Measurements from ENCODE around the gene RBM33. TPM values are rescaled to one million over a fixed set of nuclear protein-coding genes. Genes with fewer than 3 reads are reported as not detected.

The RBM33 gene
- total and polyA plus RNA-seq, 2 of the 13 experiments (the other 11 are each of a cell fraction or from before 2014, with no cell fraction given), result 12.4 to 28.9 TPM

- TF ChIP-seq, protein P1, sequence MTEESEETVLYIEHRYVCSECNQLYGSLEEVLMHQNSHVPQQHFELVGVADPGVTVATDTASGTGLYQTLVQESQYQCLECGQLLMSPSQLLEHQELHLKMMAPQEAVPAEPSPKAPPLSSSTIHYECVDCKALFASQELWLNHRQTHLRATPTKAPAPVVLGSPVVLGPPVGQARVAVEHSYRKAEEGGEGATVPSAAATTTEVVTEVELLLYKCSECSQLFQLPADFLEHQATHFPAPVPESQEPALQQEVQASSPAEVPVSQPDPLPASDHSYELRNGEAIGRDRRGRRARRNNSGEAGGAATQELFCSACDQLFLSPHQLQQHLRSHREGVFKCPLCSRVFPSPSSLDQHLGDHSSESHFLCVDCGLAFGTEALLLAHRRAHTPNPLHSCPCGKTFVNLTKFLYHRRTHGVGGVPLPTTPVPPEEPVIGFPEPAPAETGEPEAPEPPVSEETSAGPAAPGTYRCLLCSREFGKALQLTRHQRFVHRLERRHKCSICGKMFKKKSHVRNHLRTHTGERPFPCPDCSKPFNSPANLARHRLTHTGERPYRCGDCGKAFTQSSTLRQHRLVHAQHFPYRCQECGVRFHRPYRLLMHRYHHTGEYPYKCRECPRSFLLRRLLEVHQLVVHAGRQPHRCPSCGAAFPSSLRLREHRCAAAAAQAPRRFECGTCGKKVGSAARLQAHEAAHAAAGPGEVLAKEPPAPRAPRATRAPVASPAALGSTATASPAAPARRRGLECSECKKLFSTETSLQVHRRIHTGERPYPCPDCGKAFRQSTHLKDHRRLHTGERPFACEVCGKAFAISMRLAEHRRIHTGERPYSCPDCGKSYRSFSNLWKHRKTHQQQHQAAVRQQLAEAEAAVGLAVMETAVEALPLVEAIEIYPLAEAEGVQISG (CRISPR knock-in tag; IDR thresholded peaks at IDR 0.05), result no peak
- TF ChIP-seq LCORL (IDR thresholded peaks at IDR 0.05) (no peak), LCORL (CRISPR knock-in tag; IDR thresholded peaks at IDR 0.05) (no peak), MAFF (IDR thresholded peaks at IDR 0.05; ENCODE audit: low read depth, low read length) (peak; percentile 58), CEBPG (CRISPR knock-in tag; IDR thresholded peaks at IDR 0.05) (peak; percentile 89), ZNF431 (CRISPR knock-in tag; IDR thresholded peaks at IDR 0.05; ENCODE audit: borderline replicate concordance, low read depth) (no peak), ZFX (CRISPR knock-in tag; IDR thresholded peaks at IDR 0.05; ENCODE audit: low read depth) (no peak), ZNF234 (CRISPR knock-in tag; conservative IDR thresholded peaks at IDR 0.05) (no peak), SRF (IDR thresholded peaks at IDR 0.05; ENCODE audit: low read depth, low read length) (no peak), ZNF296 (CRISPR knock-in tag; conservative IDR thresholded peaks at IDR 0.05) (no peak), PHF21A (CRISPR knock-in tag; IDR thresholded peaks at IDR 0.05) (no peak), HMGA1 (CRISPR knock-in tag; conservative IDR thresholded peaks at IDR 0.05) (no peak), HCFC1 (IDR thresholded peaks at IDR 0.05; ENCODE audit: low read depth, low read length) (no peak), CEBPB (IDR thresholded peaks at IDR 0.05; ENCODE audit: borderline replicate concordance, low read depth, low read length) (peak; percentile 97), ZNF24 (IDR thresholded peaks at IDR 0.05) (no peak), SAP130 (CRISPR knock-in tag; IDR thresholded peaks at IDR 0.05; ENCODE audit: low read depth) (0 out of 2 replicates have a peak, but pooled peaks have one; percentile 22), SOX13 (IDR thresholded peaks at IDR 0.05) (no peak), SOX13 (CRISPR knock-in tag; conservative IDR thresholded peaks at IDR 0.05 in 1 of 2, IDR thresholded peaks at IDR 0.05 in 1 of 2) (no peak), SMC3 (IDR thresholded peaks at IDR 0.05; ENCODE audit: low read length) (peak; percentile 15; the same call in 1 of the 2 replicates), SETDB1 (CRISPR knock-in tag; IDR thresholded peaks at IDR 0.05; ENCODE audit: borderline replicate concordance) (no peak), MAFK (conservative IDR thresholded peaks at IDR 0.05 in 1 of 2, IDR thresholded peaks at IDR 0.05 in 1 of 2; ENCODE audit: low read length in 2 of 2) (peak; percentile 30 to 44; a peak in 1 of 4 replicates), ZC3H13 (CRISPR knock-in tag; IDR thresholded peaks at IDR 0.05) (no peak), DDIT3 (CRISPR knock-in tag; IDR thresholded peaks at IDR 0.05) (peak; percentile 86; the same call in 1 of the 2 replicates)
- TF ChIP-seq, protein P2, sequence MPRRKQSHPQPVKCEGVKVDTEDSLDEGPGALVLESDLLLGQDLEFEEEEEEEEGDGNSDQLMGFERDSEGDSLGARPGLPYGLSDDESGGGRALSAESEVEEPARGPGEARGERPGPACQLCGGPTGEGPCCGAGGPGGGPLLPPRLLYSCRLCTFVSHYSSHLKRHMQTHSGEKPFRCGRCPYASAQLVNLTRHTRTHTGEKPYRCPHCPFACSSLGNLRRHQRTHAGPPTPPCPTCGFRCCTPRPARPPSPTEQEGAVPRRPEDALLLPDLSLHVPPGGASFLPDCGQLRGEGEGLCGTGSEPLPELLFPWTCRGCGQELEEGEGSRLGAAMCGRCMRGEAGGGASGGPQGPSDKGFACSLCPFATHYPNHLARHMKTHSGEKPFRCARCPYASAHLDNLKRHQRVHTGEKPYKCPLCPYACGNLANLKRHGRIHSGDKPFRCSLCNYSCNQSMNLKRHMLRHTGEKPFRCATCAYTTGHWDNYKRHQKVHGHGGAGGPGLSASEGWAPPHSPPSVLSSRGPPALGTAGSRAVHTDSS (CRISPR knock-in tag; conservative IDR thresholded peaks at IDR 0.05), result no peak
- TF ChIP-seq, protein P3, sequence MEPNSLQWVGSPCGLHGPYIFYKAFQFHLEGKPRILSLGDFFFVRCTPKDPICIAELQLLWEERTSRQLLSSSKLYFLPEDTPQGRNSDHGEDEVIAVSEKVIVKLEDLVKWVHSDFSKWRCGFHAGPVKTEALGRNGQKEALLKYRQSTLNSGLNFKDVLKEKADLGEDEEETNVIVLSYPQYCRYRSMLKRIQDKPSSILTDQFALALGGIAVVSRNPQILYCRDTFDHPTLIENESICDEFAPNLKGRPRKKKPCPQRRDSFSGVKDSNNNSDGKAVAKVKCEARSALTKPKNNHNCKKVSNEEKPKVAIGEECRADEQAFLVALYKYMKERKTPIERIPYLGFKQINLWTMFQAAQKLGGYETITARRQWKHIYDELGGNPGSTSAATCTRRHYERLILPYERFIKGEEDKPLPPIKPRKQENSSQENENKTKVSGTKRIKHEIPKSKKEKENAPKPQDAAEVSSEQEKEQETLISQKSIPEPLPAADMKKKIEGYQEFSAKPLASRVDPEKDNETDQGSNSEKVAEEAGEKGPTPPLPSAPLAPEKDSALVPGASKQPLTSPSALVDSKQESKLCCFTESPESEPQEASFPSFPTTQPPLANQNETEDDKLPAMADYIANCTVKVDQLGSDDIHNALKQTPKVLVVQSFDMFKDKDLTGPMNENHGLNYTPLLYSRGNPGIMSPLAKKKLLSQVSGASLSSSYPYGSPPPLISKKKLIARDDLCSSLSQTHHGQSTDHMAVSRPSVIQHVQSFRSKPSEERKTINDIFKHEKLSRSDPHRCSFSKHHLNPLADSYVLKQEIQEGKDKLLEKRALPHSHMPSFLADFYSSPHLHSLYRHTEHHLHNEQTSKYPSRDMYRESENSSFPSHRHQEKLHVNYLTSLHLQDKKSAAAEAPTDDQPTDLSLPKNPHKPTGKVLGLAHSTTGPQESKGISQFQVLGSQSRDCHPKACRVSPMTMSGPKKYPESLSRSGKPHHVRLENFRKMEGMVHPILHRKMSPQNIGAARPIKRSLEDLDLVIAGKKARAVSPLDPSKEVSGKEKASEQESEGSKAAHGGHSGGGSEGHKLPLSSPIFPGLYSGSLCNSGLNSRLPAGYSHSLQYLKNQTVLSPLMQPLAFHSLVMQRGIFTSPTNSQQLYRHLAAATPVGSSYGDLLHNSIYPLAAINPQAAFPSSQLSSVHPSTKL (CRISPR knock-in tag; IDR thresholded peaks at IDR 0.05), result 0 out of 2 replicates have a peak, but pooled peaks have one; percentile 35
These were observed 9.3 kb downstream of the RBM33 start (continued) for GRCh38 chr7:155653803-155654202.
